ENCODE data around the gene BUD13.
A peak's percentile ranks its signal among the peaks of the same experiment; 100 is the strongest.
"Not testable (repeated sequence)": the region's sequence is repeated elsewhere in the genome, so short reads cannot be mapped to it uniquely, and the experiment has no call there.

The BUD13 gene

GRCh38 chr11:116756044-116756443 is 16.7 kb downstream of the BUD13 start:
- not testable (repeated sequence) for DNase-seq (ENCODE audit: low read depth in 3 of 3)

- no peak for DNase-seq (ENCODE audit: low read depth in 3 of 3)
Measured at GRCh38 chr11:116750070-116750718, 22.6 kb downstream of the BUD13 start.

GRCh38 chr11:116742104-116742503 is 30.7 kb downstream of the BUD13 start:
- DNase-seq (ENCODE audit: low read depth in 3 of 3): no peak

GRCh38 chr11:116740741-116741140 is 32.0 kb downstream of the BUD13 start:
- DNase-seq (ENCODE audit: low read depth in 3 of 3): no peak

GRCh38 chr11:116738975-116739374 is 33.8 kb downstream of the BUD13 start:
- DNase-seq (ENCODE audit: low read depth in 3 of 3): no peak

- DNase-seq (ENCODE audit: low read depth in 3 of 3): no peak
Measured at GRCh38 chr11:116736763-116737162, 36.0 kb downstream of the BUD13 start.

- no peak for DNase-seq (ENCODE audit: low read depth in 3 of 3)
Measured at GRCh38 chr11:116733969-116734508, 38.7 kb downstream of the BUD13 start.

- DNase-seq (ENCODE audit: low read depth in 3 of 3): no peak
Measured at GRCh38 chr11:116733043-116733755, 39.6 kb downstream of the BUD13 start.

GRCh38 chr11:116732271-116733042 is 40.3 kb downstream of the BUD13 start:
- peak; percentile 29 to 52 (median 41) for DNase-seq (ENCODE audit: low read depth in 3 of 3)

GRCh38 chr11:116731821-116732220 is 41.0 kb downstream of the BUD13 start:
- DNase-seq (ENCODE audit: low read depth in 3 of 3): no peak

GRCh38 chr11:116731097-116731761 is 41.6 kb downstream of the BUD13 start:
- DNase-seq (ENCODE audit: low read depth in 3 of 3): no peak

- no peak for DNase-seq (ENCODE audit: low read depth in 3 of 3)
Measured at GRCh38 chr11:116730601-116731000, 42.2 kb downstream of the BUD13 start.

- DNase-seq (ENCODE audit: low read depth in 3 of 3): no peak
Measured at GRCh38 chr11:116730241-116730561, 42.6 kb downstream of the BUD13 start.

- no peak for DNase-seq (ENCODE audit: low read depth in 3 of 3)
Measured at GRCh38 chr11:116729501-116730240, 43.1 kb downstream of the BUD13 start.

- no peak for DNase-seq (ENCODE audit: low read depth in 3 of 3)
Measured at GRCh38 chr11:116727990-116728389, 44.8 kb downstream of the BUD13 start.

GRCh38 chr11:116725434-116726221 is 47.2 kb downstream of the BUD13 start:
- no peak for DNase-seq (ENCODE audit: low read depth in 3 of 3)

GRCh38 chr11:116724813-116725212 is 48.0 kb downstream of the BUD13 start:
- DNase-seq (ENCODE audit: low read depth in 3 of 3): no peak

GRCh38 chr11:116723511-116723910 is 49.3 kb downstream of the BUD13 start:
- no peak for DNase-seq (ENCODE audit: low read depth in 3 of 3)

GRCh38 chr11:116721988-116722387 is 50.8 kb downstream of the BUD13 start:
- no peak for DNase-seq (ENCODE audit: low read depth in 3 of 3)

- DNase-seq (ENCODE audit: low read depth in 3 of 3): no peak
Measured at GRCh38 chr11:116720895-116721294, 51.9 kb downstream of the BUD13 start.

All from stimulated activated CD4-positive, alpha-beta T cell treated with anti-CD3 and anti-CD28 coated beads, TNF-alpha, amount 100 ng/mL, for 48 hours (primary cell).